ENCODE data around the gene CCL21. TPM values are rescaled to one million over a fixed set of nuclear protein-coding genes. Genes with fewer than 3 reads are reported as not detected.

CCL21 gene
- polyA plus RNA-seq, 2 of the 4 experiments (the other 2 are of a cell fraction), result not detected

DNA sequence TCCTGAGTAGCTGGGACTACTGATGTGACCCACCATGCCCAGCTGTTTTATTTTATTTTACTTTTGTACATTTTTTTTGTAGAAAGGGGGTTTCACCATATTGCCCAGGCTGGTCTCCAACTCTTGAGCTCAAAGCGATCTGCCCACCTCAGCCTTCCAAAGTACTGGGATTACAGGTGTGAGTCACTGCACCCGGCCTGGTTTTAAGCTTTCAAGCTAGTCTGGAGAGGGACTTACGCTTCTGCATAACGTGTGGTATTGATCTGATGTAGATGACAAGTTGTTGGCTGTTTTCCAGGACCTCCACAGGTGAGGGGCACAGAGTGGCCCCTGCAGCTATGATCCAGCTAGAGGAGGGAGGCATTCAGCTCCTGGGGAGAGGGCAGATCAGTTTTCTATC lies 6.8 kb upstream of the CCL21 start (continued):
- TF ChIP-seq ZNF302 (CRISPR knock-in tag; IDR thresholded peaks at IDR 0.05), result no peak
- no peak for TF ChIP-seq CBX8 (IDR thresholded peaks at IDR 0.05)
- TF ChIP-seq CEBPB (IDR thresholded peaks at IDR 0.05), result no peak
- TF ChIP-seq, protein P1, sequence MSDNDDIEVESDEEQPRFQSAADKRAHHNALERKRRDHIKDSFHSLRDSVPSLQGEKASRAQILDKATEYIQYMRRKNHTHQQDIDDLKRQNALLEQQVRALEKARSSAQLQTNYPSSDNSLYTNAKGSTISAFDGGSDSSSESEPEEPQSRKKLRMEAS (IDR thresholded peaks at IDR 0.05), result no peak
- no peak for TF ChIP-seq CHD4 (IDR thresholded peaks at IDR 0.05; ENCODE audit: borderline replicate concordance)
- no peak for TF ChIP-seq ZSCAN20 (CRISPR knock-in tag; IDR thresholded peaks at IDR 0.05)

DNA sequence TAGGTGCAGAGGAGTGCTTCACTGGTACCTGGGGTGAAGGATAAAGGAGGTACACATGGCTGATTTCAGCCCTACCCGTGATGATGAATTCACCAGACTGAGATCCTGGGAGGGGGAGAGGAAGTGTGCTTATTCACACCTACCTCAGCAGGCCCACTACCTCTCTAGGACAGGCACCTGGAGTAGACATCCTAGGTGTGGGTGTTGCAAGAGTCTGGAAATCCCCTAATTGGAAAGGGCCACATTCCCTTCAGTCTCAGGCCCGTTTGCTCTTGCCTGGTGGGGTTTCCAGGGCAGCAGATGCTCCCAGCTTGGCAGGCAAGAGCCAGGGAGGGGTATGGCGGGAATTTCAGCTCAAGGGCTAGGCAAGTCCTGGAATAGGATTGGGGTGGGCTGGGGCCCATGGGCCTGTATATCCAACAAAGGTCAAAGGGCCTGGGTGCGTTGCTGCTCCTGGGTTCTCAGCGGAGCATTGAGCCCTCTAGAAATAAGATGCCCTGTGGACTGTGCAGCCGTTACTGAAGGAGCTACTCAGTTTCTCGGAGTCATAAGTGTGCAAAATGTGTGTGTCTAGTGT lies 5.8 kb upstream of the CCL21 start:
- POLR2A ChIA-PET, result no interaction called here
- CTCF ChIA-PET, result interaction anchor here (2.7 to 8.1 kb wide), 2 partner anchors 15 to 44 kb away, joined by 9 to 87 read pairs; no protein-coding TSS in a partner anchor
- Histone ChIP-seq H3K4me3 (no peak overlapping the region), H3K27ac (no peak overlapping the region), H3K4me1 (no peaks in the 10 kb centered on the region), H3K9me3 (no peaks in the 10 kb centered on the region), H3K4me2 (no peak overlapping the region)
- WGBS (ENCODE audit: missing lambda C conversion rate), result 49% methylated on average over 7 of the region's 7 CpGs
- DNase-seq (ENCODE audit: low read depth in 1 of 2, low spot score in 1 of 2) (no peak), ATAC-seq (no peak), FAIRE-seq (no peak)
- TF ChIP-seq, protein P2, sequence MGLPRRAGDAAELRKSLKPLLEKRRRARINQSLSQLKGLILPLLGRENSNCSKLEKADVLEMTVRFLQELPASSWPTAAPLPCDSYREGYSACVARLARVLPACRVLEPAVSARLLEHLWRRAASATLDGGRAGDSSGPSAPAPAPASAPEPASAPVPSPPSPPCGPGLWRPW (IDR thresholded peaks at IDR 0.05), result no peak
- TF ChIP-seq FOSL2 (IDR thresholded peaks at IDR 0.05) (no peak), FOSL2 (CRISPR knock-in tag; IDR thresholded peaks at IDR 0.05) (no peak), BHLHE40 (IDR thresholded peaks at IDR 0.05; ENCODE audit: low read depth, low read length) (no peak), NFE2L2 (conservative IDR thresholded peaks at IDR 0.05; ENCODE audit: low read length) (no peak), RAD21 (conservative IDR thresholded peaks at IDR 0.05 in 1 of 2, IDR thresholded peaks at IDR 0.05 in 1 of 2) (no peak), HOXB5 (CRISPR knock-in tag; IDR thresholded peaks at IDR 0.05) (no peak), KDM5A (IDR thresholded peaks at IDR 0.05) (no peak), ESRRA (IDR thresholded peaks at IDR 0.05; ENCODE audit: borderline replicate concordance, low read length) (no peak), CHD4 (IDR thresholded peaks at IDR 0.05; ENCODE audit: borderline replicate concordance) (no peak), ZSCAN20 (CRISPR knock-in tag; IDR thresholded peaks at IDR 0.05) (no peak), CHD2 (IDR thresholded peaks at IDR 0.05; ENCODE audit: low read length, partially characterized antibody) (no peak), ZNF302 (CRISPR knock-in tag; IDR thresholded peaks at IDR 0.05) (no peak), SMC3 (IDR thresholded peaks at IDR 0.05) (no peak), MAZ (IDR thresholded peaks at IDR 0.05; ENCODE audit: borderline replicate concordance, low read depth, low read length) (no peak), CEBPB (IDR thresholded peaks at IDR 0.05) (no peak), EHMT2 (IDR thresholded peaks at IDR 0.05; ENCODE audit: low read depth) (no peak)
- TF ChIP-seq, protein P1 (IDR thresholded peaks at IDR 0.05), result no peak
- TF ChIP-seq, protein P3, sequence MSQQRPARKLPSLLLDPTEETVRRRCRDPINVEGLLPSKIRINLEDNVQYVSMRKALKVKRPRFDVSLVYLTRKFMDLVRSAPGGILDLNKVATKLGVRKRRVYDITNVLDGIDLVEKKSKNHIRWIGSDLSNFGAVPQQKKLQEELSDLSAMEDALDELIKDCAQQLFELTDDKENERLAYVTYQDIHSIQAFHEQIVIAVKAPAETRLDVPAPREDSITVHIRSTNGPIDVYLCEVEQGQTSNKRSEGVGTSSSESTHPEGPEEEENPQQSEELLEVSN (IDR thresholded peaks at IDR 0.05; ENCODE audit: borderline replicate concordance, low read depth), result no peak

DNA sequence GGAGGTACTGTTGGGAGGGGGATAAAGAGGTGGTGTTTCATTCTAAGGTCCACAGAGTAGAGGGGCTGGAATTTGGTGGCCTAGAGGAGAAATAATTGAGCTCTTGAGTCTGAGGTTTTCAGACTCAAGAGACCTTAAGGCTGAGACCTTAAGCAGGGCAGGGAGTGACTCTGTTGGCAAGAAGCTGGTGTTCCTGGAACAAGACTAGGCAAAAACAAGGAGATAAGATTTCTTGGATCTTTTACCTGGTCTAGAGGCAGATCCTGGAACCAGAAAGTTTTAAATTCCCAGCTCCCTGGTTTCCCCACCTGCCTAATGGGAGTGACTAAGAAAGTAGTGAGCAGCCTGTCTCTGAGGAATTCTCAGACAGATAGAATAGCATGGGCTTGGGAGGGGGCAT lies 4.1 kb upstream of the CCL21 start:
- POLR2A ChIA-PET, result no interaction called here
- no peak for FAIRE-seq

More for the DNA sequence above, 4.1 kb upstream of the CCL21 start:
- no peak overlapping the region for H3K27ac ChIP-seq
- TF ChIP-seq, protein P4, sequence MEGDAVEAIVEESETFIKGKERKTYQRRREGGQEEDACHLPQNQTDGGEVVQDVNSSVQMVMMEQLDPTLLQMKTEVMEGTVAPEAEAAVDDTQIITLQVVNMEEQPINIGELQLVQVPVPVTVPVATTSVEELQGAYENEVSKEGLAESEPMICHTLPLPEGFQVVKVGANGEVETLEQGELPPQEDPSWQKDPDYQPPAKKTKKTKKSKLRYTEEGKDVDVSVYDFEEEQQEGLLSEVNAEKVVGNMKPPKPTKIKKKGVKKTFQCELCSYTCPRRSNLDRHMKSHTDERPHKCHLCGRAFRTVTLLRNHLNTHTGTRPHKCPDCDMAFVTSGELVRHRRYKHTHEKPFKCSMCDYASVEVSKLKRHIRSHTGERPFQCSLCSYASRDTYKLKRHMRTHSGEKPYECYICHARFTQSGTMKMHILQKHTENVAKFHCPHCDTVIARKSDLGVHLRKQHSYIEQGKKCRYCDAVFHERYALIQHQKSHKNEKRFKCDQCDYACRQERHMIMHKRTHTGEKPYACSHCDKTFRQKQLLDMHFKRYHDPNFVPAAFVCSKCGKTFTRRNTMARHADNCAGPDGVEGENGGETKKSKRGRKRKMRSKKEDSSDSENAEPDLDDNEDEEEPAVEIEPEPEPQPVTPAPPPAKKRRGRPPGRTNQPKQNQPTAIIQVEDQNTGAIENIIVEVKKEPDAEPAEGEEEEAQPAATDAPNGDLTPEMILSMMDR (IDR thresholded peaks at IDR 0.05), result no peak
- no peak for TF ChIP-seq EHMT2 (IDR thresholded peaks at IDR 0.05; ENCODE audit: low read depth)
- TF ChIP-seq CBX2 (IDR thresholded peaks at IDR 0.05; ENCODE audit: borderline replicate concordance, low read depth), result no peak
- no peak for TF ChIP-seq POLR2AphosphoS2 (conservative IDR thresholded peaks at IDR 0.05; ENCODE audit: low read length)
- no peak overlapping the region for H3K4me2 ChIP-seq
- CTCF ChIA-PET, result interaction anchor here (1.6 to 8.1 kb wide), 3 partner anchors 10 to 186 kb away, joined by 4 to 87 read pairs (median 6); no protein-coding TSS in a partner anchor
- H3K9me3 ChIP-seq, result no peaks in the 10 kb centered on the region
- no peak overlapping the region for H3K4me3 ChIP-seq
- H3K4me1 ChIP-seq, result no peaks in the 10 kb centered on the region
- ATAC-seq (no peak), DNase-seq (ENCODE audit: low read depth in 1 of 2, low spot score in 1 of 2) (no peak)
